GM12891 (cell line): ENCODE data around the gene BCAR3.

Experiments
- POLR2A ChIP-seq: IDR thresholded peaks from 2 replicates; pipeline ENCODE4 v1.6.1; 2011; ENCODE audit warnings: low read depth, low read length, control low read depth
- POLR2AphosphoS5 ChIP-seq: IDR thresholded peaks from 2 replicates; pipeline ENCODE4 v1.6.1; 2011; ENCODE audit warnings: low read depth, low read length, control low read depth
- POU2F2 ChIP-seq: IDR thresholded peaks from 2 replicates; pipeline ENCODE4 v1.6.1; 2011; ENCODE audit warnings: low read depth, mild to moderate bottlenecking, control low read depth, low read length, moderate library complexity
- SPI1 ChIP-seq: IDR thresholded peaks from 2 replicates; pipeline ENCODE4 v1.6.1; 2011; ENCODE audit warnings: low read depth, low read length, control low read depth
- TAF1 ChIP-seq: IDR thresholded peaks from 2 replicates; pipeline ENCODE4 v1.6.1; 2011; ENCODE audit warnings: low read depth, low read length, control low read depth

GRCh38 chr1:93728480-93729131, 47.0 kb upstream of the BCAR3 start:
- TF ChIP-seq POLR2A (no peak), POLR2AphosphoS5 (no peak), TAF1 (no peak), SPI1 (no peak), POU2F2 (no peak)
